HepG2 (cell line): Measurements from ENCODE around the gene PPAN. TPM values are rescaled to one million over a fixed set of nuclear protein-coding genes. Genes with fewer than 3 reads are reported as not detected.

Experiments used
- ATAC-seq: fragments of 200-7000 bp; cut with Tn5 transposase; 3 replicates; pipeline ENCODE4 v1.9.1; 2020; ENCODE audit warnings: mild to moderate bottlenecking, moderate library complexity
- BruUV-seq: library from RNA; stranded (reverse); fragments of 400-500 nt; replicated peaks from 2 replicates; lab custom pipeline; 2021; lab: Mats Ljungman, UMichigan
- CTCF ChIA-PET: fragments of 300-600 bp; formaldehyde crosslinking; extraction: SDS; loops from one replicate; lab custom pipeline; 2021; ENCODE audit warnings: low total read pairs, inconsistent platforms, low intra/inter-chr PET ratio; lab: Yijun Ruan, JAX
- POLR2A ChIA-PET: fragments of 350-600 bp; sonication (Branson Sonifier 250); formaldehyde crosslinking; loops from one replicate; lab custom pipeline; 2020; ENCODE audit warnings: antibody characterized with exemption, inconsistent platforms; lab: Yijun Ruan, JAX
- DNase-seq: peaks from one replicate; pipeline ENCODE4 v3.0.0-alpha.2; 2015; ENCODE audit warnings: low spot score
- FAIRE-seq: peaks from 3 replicates; lab custom pipeline; 2011; peaks lifted over from hg19 to GRCh38; lab: Jason Lieb, UNC
- H2AFZ ChIP-seq: one replicate; pipeline ENCODE4 v1.6.1; 2011; ENCODE audit warnings: low read length, inconsistent platforms
- H3K27ac ChIP-seq: fragments of 300-600 bp; 3 replicates; pipeline ENCODE4 v1.8.0; 2011; ENCODE audit warnings: mixed run types, mild to moderate bottlenecking, mixed read lengths, low read length, inconsistent platforms; ENCODE audit not compliant: insufficient read depth; ENCODE audit errors: extremely low read length
- H3K27me3 ChIP-seq, 2 experiments: fragments of 200-600 bp in 1 of 2; 2 replicates in 1 of 2; 3 replicates in 1 of 2; pipeline versions ENCODE4 v1.6.0 to v1.8.0; 2011; ENCODE audit warnings: low read length in 2 of 2, mild to moderate bottlenecking in 2 of 2, moderate library complexity in 2 of 2, inconsistent platforms in 1 of 2; ENCODE audit not compliant: insufficient read depth in 2 of 2, control insufficient read depth in 1 of 2
- H3K36me3 ChIP-seq, 2 experiments: fragments of 200-600 bp in 1 of 2; replicated peaks in 1 of 2; 2 replicates in 1 of 2; 3 replicates in 1 of 2; pipeline versions ENCODE4 v1.5.1 to v1.8.0; 2011; ENCODE audit warnings: low read length in 2 of 2, inconsistent platforms in 1 of 2; ENCODE audit not compliant: insufficient read depth in 2 of 2, control insufficient read depth in 1 of 2
- H3K4me1 ChIP-seq: 2 replicates; pipeline ENCODE4 v1.5.1; 2012; ENCODE audit warnings: low read length, inconsistent platforms; ENCODE audit not compliant: insufficient read depth
- H3K4me2 ChIP-seq: 2 replicates; pipeline ENCODE4 v1.6.0; 2011; ENCODE audit warnings: low read depth, low read length, inconsistent platforms
- H3K4me3 ChIP-seq, 3 experiments: fragments of 200-600 bp in 1 of 3; sonication (generic), shearing (Covaris generic) in 1 of 3; replicated peaks in 1 of 3; 2 replicates each; pipeline ENCODE4 v1.5.1; 2011 to 2016; ENCODE audit warnings: low read length in 3 of 3, inconsistent platforms in 2 of 3, low read depth in 2 of 3, mild to moderate bottlenecking in 2 of 3, control low read depth in 1 of 3, mixed read lengths in 1 of 3; ENCODE audit not compliant: insufficient read depth in 1 of 3
- H3K79me2 ChIP-seq: one replicate; pipeline ENCODE4 v1.6.1; 2011; ENCODE audit warnings: low read length, inconsistent platforms; ENCODE audit not compliant: insufficient read depth
- H3K9ac ChIP-seq: 2 replicates; pipeline ENCODE4 v1.6.0; 2011; ENCODE audit warnings: mild to moderate bottlenecking, low read depth, low read length, inconsistent platforms; ENCODE audit not compliant: insufficient read depth
- H3K9me3 ChIP-seq: 2 replicates; pipeline ENCODE4 v1.5.1; 2012; ENCODE audit warnings: mild to moderate bottlenecking, low read length
- H4K20me1 ChIP-seq: 2 replicates; pipeline ENCODE4 v1.6.0; 2011; ENCODE audit warnings: inconsistent platforms, mild to moderate bottlenecking, low read length, moderate library complexity; ENCODE audit not compliant: insufficient read depth
- CHD4 ChIP-seq: fragments of 200-600 bp; sonication (generic); IDR thresholded peaks from 2 replicates; pipeline ENCODE4 v1.7.0; 2017; ENCODE audit warnings: mild to moderate bottlenecking, low read length, borderline replicate concordance
- GATA4 ChIP-seq: sonication (generic); IDR thresholded peaks from 2 replicates; pipeline ENCODE4 v1.6.1; 2016; ENCODE audit warnings: antibody characterized with exemption, low read depth, borderline replicate concordance
- HNRNPH1 ChIP-seq: fragments of 200-400 bp; formaldehyde crosslinking; optimal IDR thresholded peaks from 2 replicates; pipeline ENCODE3; 2017; ENCODE audit warnings: mild to moderate bottlenecking, low read depth, low read length
- NCOR1 ChIP-seq: fragments of 200-600 bp; sonication (generic); IDR thresholded peaks from 2 replicates; pipeline ENCODE4 v1.7.0; 2017; ENCODE audit warnings: antibody characterized with exemption, low read length, borderline replicate concordance
- RELA ChIP-seq: sonication (generic); formaldehyde crosslinking; IDR thresholded peaks from 2 replicates; pipeline ENCODE4 v1.4.0; 2020; ENCODE audit warnings: missing genetic modification reagents
- SRF ChIP-seq: IDR thresholded peaks from 2 replicates; pipeline ENCODE4 v1.6.1; 2011; ENCODE audit warnings: mild to moderate bottlenecking, low read depth, low read length, moderate library complexity
- ZNF232 ChIP-seq: sonication (generic); formaldehyde crosslinking; IDR thresholded peaks from 2 replicates; pipeline ENCODE4 v1.4.0; 2020; ENCODE audit warnings: missing genetic modification reagents, borderline replicate concordance
- ZNF616 ChIP-seq: sonication (generic); formaldehyde crosslinking; IDR thresholded peaks from 2 replicates; pipeline ENCODE4 v1.5.0; 2020; ENCODE audit warnings: low read depth, mild to moderate bottlenecking, missing genetic modification reagents
- WGBS: methylation state at CpG from one replicate; pipeline ENCODE4 v1.1.6; 2017; ENCODE audit warnings: low lambda C conversion rate; 5-methylcytosine and 5-hydroxymethylcytosine counted together
- in situ Hi-C: cut with HindIII; loops from 2 replicates; pipeline ENCODE4 v1.10.0; 2017; ENCODE audit warnings: low pct_unique_long_range_greater_than_20kb; ENCODE audit not compliant: extremely low pct_ligation_motif_present
- intact Hi-C: fragments of 100-400 bp; cut with micrococcal nuclease; formaldehyde crosslinking; loops from one replicate; pipeline ENCODE4 v1.10.0; 2022; ENCODE audit not compliant: unreplicated experiment
- polyA plus RNA-seq, 8 experiments: library from polyadenylated mRNA; depleted of rRNA in 3 of 8; stranded (reverse) in 7 of 8; unstranded in 1 of 8; fragments of >200 nt; fragmentation: Illumina TruSeq in 4 of 8; extraction: Trizol in 4 of 8; gene quantifications; 2 replicates each; pipeline versions ENCODE4 v1.2.1 to v1.2.3, GENCODE V29; 2011 to 2016; ENCODE audit warnings: low read depth in 4 of 8, missing spikeins in 1 of 8, mixed read lengths in 1 of 8; ENCODE audit not compliant: insufficient read depth in 1 of 8
- total RNA-seq, 5 experiments: library from RNA; depleted of rRNA; stranded (reverse); fragments of >200 nt; fragmentation: Illumina TruSeq; extraction: Trizol; gene quantifications; 2 replicates each; pipeline ENCODE4 v1.2.3, GENCODE V29; 2016; ENCODE audit warnings: low read depth in 1 of 5
- TF ChIP-seq, protein P1 (sequence below): sonication (generic); formaldehyde crosslinking; IDR thresholded peaks from 2 replicates; pipeline ENCODE4 v1.9.0; 2021; ENCODE audit warnings: mild to moderate bottlenecking, missing genetic modification reagents

Gene PPAN
- total and polyA plus RNA-seq, 2 of the 13 experiments (the other 11 are each of a cell fraction or from before 2014, with no cell fraction given), result 36.2 to 41.9 TPM

DNA sequence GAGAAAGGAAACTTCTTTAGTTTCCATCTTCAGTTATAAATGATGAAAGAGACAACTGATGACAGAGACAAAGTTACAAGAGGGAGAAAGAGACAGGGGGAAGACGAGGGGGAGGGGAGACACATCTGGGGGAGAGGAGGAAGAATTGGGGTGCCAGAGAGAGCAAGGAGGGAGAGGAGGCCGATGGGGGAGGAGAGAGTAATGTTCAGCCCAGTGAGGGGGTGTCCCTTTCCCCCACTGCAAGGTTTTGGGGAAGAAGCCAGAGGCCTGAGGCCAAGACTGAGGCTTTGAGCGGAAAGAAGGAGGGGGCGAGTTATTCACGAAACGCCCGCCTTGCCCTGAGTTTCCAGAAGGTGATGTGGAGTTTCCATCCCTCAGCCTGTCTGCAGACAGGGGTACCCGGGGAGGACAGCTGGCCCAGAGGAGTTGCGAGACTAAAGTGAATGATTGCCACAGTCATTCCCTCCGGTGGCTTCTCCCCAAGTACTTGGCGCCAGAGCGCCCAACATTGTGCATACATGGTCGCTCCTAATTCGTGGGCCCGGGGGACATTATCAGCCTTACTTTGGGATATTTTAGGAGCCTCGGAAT lies 558 bp upstream of the PPAN start:
- no peak overlapping the region for H2AFZ ChIP-seq
- no peak for TF ChIP-seq RELA
- 0 out of 2 replicates have a peak, but pooled peaks have one; percentile 23 for TF ChIP-seq ZNF616
- TF ChIP-seq, protein P1, sequence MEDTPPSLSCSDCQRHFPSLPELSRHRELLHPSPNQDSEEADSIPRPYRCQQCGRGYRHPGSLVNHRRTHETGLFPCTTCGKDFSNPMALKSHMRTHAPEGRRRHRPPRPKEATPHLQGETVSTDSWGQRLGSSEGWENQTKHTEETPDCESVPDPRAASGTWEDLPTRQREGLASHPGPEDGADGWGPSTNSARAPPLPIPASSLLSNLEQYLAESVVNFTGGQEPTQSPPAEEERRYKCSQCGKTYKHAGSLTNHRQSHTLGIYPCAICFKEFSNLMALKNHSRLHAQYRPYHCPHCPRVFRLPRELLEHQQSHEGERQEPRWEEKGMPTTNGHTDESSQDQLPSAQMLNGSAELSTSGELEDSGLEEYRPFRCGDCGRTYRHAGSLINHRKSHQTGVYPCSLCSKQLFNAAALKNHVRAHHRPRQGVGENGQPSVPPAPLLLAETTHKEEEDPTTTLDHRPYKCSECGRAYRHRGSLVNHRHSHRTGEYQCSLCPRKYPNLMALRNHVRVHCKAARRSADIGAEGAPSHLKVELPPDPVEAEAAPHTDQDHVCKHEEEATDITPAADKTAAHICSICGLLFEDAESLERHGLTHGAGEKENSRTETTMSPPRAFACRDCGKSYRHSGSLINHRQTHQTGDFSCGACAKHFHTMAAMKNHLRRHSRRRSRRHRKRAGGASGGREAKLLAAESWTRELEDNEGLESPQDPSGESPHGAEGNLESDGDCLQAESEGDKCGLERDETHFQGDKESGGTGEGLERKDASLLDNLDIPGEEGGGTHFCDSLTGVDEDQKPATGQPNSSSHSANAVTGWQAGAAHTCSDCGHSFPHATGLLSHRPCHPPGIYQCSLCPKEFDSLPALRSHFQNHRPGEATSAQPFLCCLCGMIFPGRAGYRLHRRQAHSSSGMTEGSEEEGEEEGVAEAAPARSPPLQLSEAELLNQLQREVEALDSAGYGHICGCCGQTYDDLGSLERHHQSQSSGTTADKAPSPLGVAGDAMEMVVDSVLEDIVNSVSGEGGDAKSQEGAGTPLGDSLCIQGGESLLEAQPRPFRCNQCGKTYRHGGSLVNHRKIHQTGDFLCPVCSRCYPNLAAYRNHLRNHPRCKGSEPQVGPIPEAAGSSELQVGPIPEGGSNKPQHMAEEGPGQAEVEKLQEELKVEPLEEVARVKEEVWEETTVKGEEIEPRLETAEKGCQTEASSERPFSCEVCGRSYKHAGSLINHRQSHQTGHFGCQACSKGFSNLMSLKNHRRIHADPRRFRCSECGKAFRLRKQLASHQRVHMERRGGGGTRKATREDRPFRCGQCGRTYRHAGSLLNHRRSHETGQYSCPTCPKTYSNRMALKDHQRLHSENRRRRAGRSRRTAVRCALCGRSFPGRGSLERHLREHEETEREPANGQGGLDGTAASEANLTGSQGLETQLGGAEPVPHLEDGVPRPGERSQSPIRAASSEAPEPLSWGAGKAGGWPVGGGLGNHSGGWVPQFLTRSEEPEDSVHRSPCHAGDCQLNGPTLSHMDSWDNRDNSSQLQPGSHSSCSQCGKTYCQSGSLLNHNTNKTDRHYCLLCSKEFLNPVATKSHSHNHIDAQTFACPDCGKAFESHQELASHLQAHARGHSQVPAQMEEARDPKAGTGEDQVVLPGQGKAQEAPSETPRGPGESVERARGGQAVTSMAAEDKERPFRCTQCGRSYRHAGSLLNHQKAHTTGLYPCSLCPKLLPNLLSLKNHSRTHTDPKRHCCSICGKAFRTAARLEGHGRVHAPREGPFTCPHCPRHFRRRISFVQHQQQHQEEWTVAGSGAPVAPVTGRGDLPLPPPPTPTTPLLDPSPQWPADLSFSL, result 0 out of 2 replicates have a peak, but pooled peaks have one; percentile 57
- TF ChIP-seq HNRNPH1, result no peak
- TF ChIP-seq SRF, result no peak
- peak; percentile 54; the same call in 1 of the 2 replicates for TF ChIP-seq CHD4
- TF ChIP-seq GATA4, result no peak
- TF ChIP-seq ZNF232 (CRISPR knock-in tag), result no peak
- TF ChIP-seq NCOR1, result peak; percentile 49; the same call in 1 of the 2 replicates
- no peaks in the 10 kb centered on the region for H3K9me3 ChIP-seq
- no peak overlapping the region for H3K27ac ChIP-seq
- CTCF ChIA-PET, result no interaction called here
- POLR2A ChIA-PET, result interaction anchor here (1.0 to 1.5 kb wide), 4 partner anchors 10 to 184 kb away, joined by 3 to 10 read pairs (median 4); partner anchors contain the start of genes EIF3G and ICAM5
- no peak for FAIRE-seq
- H3K4me2 ChIP-seq, result peak overlapping the region; percentile 12; the same call in 1 of the 2 replicates
- H3K4me3 ChIP-seq, result no peak overlapping the region
- no peak for ATAC-seq
- no peak overlapping the region for H3K9ac ChIP-seq
- peaks cover 49% of the 10 kb centered on the region for H3K4me1 ChIP-seq
- peaks cover 19 to 33% of the 10 kb centered on the region in 2 experiments for H3K36me3 ChIP-seq
- intact Hi-C loops (no loop called here), in situ Hi-C loops (no loop called here)
- H3K79me2 ChIP-seq, result peaks cover 19% of the 10 kb centered on the region
- 60% methylated on average over 14 of the region's 16 CpGs for WGBS
- H4K20me1 ChIP-seq, result no peaks in the 10 kb centered on the region
- DNase-seq, result no peak
- no peaks in the 10 kb centered on the region; a peak in 1 of 5 replicates for H3K27me3 ChIP-seq
- no TSS peak for BruUV-seq
